ENCODE results near the gene STUM. TPM values are rescaled to one million over a fixed set of nuclear protein-coding genes. Genes with fewer than 3 reads are reported as not detected.
"Not testable (repeated sequence)": the region's sequence is repeated elsewhere in the genome, so short reads cannot be mapped to it uniquely, and the experiment has no call there.

The STUM gene
- total RNA-seq (not detected), total RNA-seq (0 to 0.41 (median 0) reads per million in 172 experiments)
- 0.01 TPM for polyA plus RNA-seq (2013, experiment 1 of 2)
- 0.33 TPM for polyA plus RNA-seq (2013, experiment 2 of 2)

GRCh38 chr1:226548256-226549093 is at the start of gene STUM:
TSS of gene STUM (plus strand) at chr1:226548764. CDS start at chr1:226548905, 141 bp downstream.
- peak; percentile 63 for ATAC-seq (ENCODE audit: poor library complexity)
- ChIA-PET POLR2A (interaction anchor here (0.6 to 1.5 kb wide), 2 partner anchors 141 to 300 kb away, joined by 4 to 5 read pairs; partner anchors contain the start of gene PARP1), CTCF (interaction anchor here (0.7 to 1.3 kb wide), 4 partner anchors 21 to 313 kb away, joined by 3 to 7 read pairs (median 4); partner anchors contain the start of gene PARP1)
- Mint-ChIP-seq H3K9me3 (no peaks in the 10 kb centered on the region), H3K4me3 (peak within 1 kb of the TSS; percentile 82), H3K27me3 (peaks cover 56% of the 10 kb centered on the region), H3K36me3 (ENCODE audit: low read depth) (no peaks in the 10 kb centered on the region), H3K27ac (no peak within 1 kb of the TSS), H3K4me1 (ENCODE audit: low read depth) (peaks cover 14% of the 10 kb centered on the region)
- Histone ChIP-seq H3K27ac (ENCODE audit: low read depth in 1 of 2, low read length in 2 of 2) (no peak within 1 kb of the TSS), H3K27me3 (ENCODE audit: control insufficient read depth in 1 of 2, insufficient read depth in 2 of 2, low read length in 2 of 2) (peaks cover 34 to 35% of the 10 kb centered on the region in 2 experiments), H3K9me3 (ENCODE audit: control insufficient read depth in 1 of 2, insufficient read depth in 1 of 2, low read length in 2 of 2) (peaks cover 0 to 11% of the 10 kb centered on the region in 2 experiments), H3K36me3 (ENCODE audit: insufficient read depth, low read length) (no peaks in the 10 kb centered on the region), H3K4me1 (ENCODE audit: insufficient read depth, low read length) (peaks cover 24% of the 10 kb centered on the region), H3K4me3 (ENCODE audit: low read length) (peak within 1 kb of the TSS; percentile 42)
- intact Hi-C loops (cut with DNase I, micrococcal nuclease), result loop anchor here in 1 of 2 experiments (1.0 to 10.0 kb wide), 2 partner anchors 124 to 886 kb away; no protein-coding TSS in a partner anchor
- TF ChIP-seq CTCF (IDR thresholded peaks at IDR 0.05), result no peak
- DNase-seq, result peak in 5 of 14 experiments; percentile 11 to 58 (median 35)

GRCh38 chr1:226499699-226500098 is 48.9 kb upstream of the STUM start:
- H3K27me3 ChIP-seq (ENCODE audit: control insufficient read depth in 1 of 2, insufficient read depth in 2 of 2, low read length in 2 of 2); CTCF ChIA-PET; H3K4me1 Mint-ChIP-seq (ENCODE audit: low read depth); DNase-seq; ATAC-seq (ENCODE audit: poor library complexity); H3K4me3 ChIP-seq (ENCODE audit: low read length); H3K27me3 Mint-ChIP-seq; H3K27ac Mint-ChIP-seq; H3K9me3 Mint-ChIP-seq; H3K27ac ChIP-seq (ENCODE audit: low read depth in 1 of 2, low read length in 2 of 2); H3K36me3 ChIP-seq (ENCODE audit: insufficient read depth, low read length); intact Hi-C loops (cut with DNase I, micrococcal nuclease); POLR2A ChIA-PET; H3K4me3 Mint-ChIP-seq; H3K9me3 ChIP-seq (ENCODE audit: control insufficient read depth in 1 of 2, insufficient read depth in 1 of 2, low read length in 2 of 2); H3K4me1 ChIP-seq (ENCODE audit: insufficient read depth, low read length); H3K36me3 Mint-ChIP-seq (ENCODE audit: low read depth): not testable (repeated sequence)

- intact Hi-C loops (cut with DNase I, micrococcal nuclease), result no loop called here
- Mint-ChIP-seq H3K9me3 (no peaks in the 10 kb centered on the region), H3K4me3 (no peak overlapping the region), H3K36me3 (ENCODE audit: low read depth) (no peaks in the 10 kb centered on the region), H3K27me3 (peaks cover 43% of the 10 kb centered on the region), H3K27ac (no peak overlapping the region), H3K4me1 (ENCODE audit: low read depth) (no peaks in the 10 kb centered on the region)
- Histone ChIP-seq H3K27me3 (ENCODE audit: control insufficient read depth in 1 of 2, insufficient read depth in 2 of 2, low read length in 2 of 2) (peaks cover 9 to 13% of the 10 kb centered on the region in 2 experiments), H3K36me3 (ENCODE audit: insufficient read depth, low read length) (no peaks in the 10 kb centered on the region), H3K4me1 (ENCODE audit: insufficient read depth, low read length) (no peaks in the 10 kb centered on the region), H3K9me3 (ENCODE audit: control insufficient read depth in 1 of 2, insufficient read depth in 1 of 2, low read length in 2 of 2) (no peaks in the 10 kb centered on the region), H3K27ac (ENCODE audit: low read depth in 1 of 2, low read length in 2 of 2) (no peak overlapping the region), H3K4me3 (ENCODE audit: low read length) (no peak overlapping the region)
- DNase-seq (no peak), ATAC-seq (ENCODE audit: poor library complexity) (no peak)
- ChIA-PET CTCF (no interaction called here), POLR2A (no interaction called here)
- TF ChIP-seq CTCF (IDR thresholded peaks at IDR 0.05), result no peak
These were observed 42.5 kb upstream of the STUM start for GRCh38 chr1:226506021-226506420.

Measured in CD4-positive, alpha-beta T cell (primary cell).